IPS-11a (cell line): Measurements from ENCODE around the gene BNC1.
"Not testable (repeated sequence)": the region's sequence is repeated elsewhere in the genome, so short reads cannot be mapped to it uniquely, and the experiment has no call there.

Experiments
- H3K4me3 ChIP-seq: one replicate; pipeline ENCODE4 v1.5.1; 2013; ENCODE audit warnings: low read depth, low read length, control low read depth

The BNC1 gene

DNA sequence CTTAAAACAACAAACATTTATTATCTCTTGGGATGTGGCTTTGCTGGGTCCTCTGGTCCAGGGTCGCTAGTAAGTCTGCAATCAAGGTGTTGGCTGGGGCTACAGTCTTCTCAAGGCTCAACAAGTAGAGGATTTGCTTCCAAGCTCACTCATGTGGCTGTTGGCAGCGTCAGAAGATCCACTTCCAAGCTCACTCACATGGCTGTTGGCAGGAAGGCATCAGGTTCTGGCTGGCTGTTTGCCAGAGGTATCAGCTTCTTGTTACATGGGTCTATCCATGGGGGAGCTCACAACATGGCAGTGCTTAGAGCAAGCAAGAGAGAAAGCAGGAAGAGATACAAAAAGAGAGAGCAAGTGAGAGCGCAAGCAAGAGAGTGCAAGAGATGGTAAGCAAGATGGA is 15.0 kb upstream of the BNC1 start:
- H3K4me3 ChIP-seq: no peak overlapping the region

DNA sequence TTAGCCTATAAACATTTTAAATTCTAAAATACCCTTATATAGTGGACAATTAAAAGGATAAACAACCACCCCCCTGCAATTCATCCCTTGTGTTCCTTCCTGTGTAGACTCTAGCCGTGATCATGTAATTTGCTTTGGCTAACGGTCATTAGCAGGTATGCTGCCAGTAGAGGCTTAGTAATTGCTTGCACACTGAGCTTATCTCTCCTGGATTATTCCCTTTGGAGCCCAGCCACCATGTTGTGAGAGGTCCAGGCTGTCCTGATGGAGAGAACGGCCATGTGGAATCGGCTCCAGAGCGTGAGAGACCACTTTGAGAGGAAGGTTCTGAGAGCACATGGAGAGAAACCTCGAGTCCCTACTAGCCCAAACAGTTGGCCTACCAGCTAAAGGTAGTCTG is 11.0 kb upstream of the BNC1 start:
- H3K4me3 ChIP-seq: no peak overlapping the region

DNA sequence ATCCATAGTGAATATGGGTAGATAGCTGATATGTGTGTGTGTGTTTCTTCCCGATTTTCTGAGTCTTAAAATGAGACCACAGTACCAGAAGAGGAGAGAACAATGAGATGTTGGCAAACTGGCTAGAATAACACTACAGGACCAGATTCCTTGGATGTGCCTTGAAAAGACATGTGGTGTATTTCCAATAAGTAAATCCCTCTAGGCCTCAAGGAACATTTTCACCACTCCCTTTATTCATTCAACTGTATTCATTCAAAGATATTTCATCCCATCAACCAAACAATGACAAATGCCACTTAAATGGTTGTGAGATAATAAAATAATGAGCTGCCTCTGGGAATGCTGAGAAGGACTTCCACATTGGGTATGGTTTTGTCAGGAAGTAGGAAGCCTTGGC is 8.7 kb upstream of the BNC1 start:
- H3K4me3 ChIP-seq: no peak overlapping the region

DNA sequence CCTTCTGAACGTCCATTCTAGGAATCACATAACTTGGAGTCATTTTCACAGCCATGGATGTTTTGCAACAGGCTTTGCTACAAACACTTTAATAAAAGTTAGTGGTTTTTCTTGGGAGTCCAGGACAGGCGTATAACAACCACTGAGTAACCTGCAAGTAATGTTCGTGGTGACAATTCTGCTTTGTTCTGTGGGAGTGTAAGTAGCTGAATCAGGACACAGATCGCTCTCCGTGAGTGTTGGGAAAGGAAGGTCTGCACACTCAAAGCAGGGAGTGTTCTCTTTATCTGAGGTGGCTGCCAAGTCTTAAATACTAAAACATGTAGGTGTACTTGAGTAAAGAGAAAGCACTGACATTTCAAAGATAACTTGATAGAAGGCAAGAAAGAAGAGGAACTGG is 7.9 kb upstream of the BNC1 start:
- H3K4me3 ChIP-seq: no peak overlapping the region

DNA sequence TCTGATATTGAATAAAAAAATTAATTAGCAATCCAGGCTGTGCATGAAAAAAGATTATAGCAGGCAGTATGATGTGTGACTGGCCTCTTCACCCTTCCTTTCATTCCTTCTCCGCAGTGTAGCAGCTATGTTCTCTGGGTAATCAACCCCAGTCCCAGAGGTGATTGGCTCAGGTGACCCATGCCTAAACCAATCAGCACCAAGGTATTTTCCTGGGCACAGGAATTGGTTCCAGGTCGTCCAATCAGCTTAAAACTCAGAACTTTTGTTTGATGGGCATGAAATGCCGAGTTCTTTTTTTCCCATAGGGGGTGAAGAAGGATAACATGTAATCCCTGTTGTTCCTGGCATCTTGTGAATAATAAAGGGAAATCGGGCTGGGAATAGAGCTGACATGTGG is 5.8 kb upstream of the BNC1 start:
- H3K4me3 ChIP-seq: no peak overlapping the region

DNA sequence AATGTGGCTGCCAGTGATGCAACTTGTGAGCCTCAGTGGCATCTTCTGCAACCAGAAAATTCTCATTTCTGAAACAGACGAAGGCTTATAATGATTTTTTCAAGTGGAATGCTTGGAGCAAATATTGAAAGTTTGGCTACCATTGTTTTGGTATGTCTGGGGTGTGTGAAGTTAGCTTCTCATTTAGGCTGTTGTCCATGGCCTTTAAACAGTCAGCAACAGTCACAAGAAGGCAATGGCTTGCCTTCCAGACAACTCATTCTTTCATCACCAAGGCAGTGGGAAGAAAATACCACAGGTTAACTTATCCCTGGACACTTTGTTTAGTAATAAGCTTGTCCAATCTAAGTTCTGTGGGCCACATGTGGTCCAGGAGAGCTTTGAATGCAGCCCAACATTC is 4.7 kb upstream of the BNC1 start:
- H3K4me3 ChIP-seq: no peak overlapping the region

DNA sequence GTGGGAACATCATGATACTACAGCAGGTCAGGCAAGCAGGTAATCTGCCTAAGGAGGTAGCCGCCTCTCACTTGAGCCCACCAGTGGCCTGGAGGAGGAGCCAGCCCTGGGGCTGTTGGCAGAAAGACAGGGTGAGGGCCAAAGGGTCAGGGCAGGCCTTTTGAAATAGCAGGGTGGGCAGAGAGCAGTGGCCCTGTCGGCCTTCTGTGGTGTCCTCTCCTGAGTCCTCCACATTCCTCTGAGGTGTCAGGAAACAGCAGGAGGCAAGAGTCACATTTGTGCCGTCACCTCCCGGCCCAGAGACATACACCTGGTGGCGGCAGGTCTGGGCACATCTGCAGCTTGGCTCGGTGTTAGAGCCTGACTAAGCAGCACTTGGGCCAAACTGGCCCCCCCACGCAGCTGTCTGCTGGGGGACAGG is 3.9 kb upstream of the BNC1 start:
- no peak overlapping the region for H3K4me3 ChIP-seq

DNA sequence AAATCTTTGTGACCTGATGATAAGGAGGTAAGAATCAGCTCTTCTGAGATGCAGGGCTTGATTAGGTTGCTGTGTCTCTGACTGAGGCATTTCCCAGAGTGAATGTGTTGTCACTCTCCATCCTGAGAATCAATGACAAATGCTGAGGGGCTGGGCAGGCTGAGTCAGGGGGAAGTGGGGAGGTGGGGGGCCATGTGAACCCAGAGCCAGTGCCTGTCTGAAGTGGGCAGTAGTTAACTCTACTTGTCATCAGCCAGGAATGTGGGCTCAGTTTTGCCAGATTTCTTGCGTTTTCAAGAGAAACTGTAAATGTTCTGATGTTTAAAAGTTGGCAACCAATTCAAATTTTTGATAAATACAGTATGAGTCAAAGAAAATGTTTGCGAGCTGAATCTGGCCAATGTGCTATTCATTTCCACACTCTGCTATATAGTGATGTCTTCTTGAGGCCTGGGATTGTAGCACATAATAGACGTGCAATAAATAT is 3.1 kb upstream of the BNC1 start:
- no peak overlapping the region for H3K4me3 ChIP-seq

DNA sequence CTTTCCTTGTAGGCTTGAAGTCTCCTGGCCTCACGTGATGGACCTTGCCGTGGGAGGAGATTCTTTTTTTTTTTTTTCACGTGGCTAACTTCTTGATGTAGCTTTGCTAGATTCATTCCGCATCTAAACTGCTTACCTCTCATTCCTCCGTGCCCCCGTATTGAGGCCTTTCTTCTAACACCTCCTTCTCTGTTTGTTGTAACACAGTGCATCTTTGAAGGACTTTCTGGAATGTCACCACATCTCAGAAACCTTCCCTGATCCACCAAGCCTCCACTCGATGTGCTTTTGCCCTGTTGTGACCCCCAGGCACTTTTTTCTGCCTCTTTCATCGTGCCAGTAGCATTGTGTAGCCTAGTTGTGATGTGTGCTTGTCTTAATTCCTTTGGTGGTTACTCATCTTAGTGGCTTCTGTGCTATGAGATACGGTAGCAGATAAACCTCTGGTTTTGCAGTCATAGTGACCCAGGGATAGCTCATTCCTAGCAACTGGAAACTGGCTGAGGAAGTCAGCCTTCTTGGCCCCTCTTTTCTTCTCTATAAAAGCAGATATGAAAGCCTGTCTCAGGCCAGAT is 1.6 kb upstream of the BNC1 start:
- no peak overlapping the region for H3K4me3 ChIP-seq

DNA sequence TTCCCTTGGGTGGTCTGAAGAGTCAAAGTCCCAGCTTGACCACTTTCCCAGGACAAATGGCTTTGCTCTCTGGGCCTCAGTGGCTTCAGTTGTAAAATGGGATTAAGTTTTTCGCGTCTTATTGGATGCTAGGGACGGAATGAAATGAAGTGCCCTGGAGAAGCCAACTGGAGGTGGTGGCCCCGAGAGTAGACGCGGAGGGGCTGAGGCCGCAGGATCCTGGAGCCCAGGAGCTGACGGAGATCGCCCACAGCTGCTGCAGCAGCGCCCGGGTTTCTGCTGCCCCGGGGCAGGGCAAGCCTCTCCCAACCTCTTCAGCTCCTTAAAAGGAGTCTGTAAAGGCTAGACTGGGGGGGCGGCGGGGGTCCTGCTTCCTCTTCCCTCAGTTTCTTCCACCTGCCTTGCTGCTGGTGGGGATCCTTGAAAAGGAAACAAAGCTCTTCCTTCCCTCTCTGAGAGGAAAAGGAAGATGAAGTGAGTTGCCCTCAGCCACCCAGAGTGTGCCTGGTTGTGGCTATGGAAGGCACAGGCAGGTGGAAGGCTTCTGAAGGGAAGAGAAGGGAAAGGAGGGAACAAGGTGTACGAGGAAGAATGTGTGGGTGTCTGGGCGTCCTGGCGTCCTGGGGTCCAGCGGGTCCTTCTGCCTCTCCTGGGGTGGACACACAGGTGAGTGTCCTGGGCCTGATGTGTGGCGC is 967 bp upstream of the BNC1 start:
- peak overlapping the region; percentile 33 for H3K4me3 ChIP-seq

DNA sequence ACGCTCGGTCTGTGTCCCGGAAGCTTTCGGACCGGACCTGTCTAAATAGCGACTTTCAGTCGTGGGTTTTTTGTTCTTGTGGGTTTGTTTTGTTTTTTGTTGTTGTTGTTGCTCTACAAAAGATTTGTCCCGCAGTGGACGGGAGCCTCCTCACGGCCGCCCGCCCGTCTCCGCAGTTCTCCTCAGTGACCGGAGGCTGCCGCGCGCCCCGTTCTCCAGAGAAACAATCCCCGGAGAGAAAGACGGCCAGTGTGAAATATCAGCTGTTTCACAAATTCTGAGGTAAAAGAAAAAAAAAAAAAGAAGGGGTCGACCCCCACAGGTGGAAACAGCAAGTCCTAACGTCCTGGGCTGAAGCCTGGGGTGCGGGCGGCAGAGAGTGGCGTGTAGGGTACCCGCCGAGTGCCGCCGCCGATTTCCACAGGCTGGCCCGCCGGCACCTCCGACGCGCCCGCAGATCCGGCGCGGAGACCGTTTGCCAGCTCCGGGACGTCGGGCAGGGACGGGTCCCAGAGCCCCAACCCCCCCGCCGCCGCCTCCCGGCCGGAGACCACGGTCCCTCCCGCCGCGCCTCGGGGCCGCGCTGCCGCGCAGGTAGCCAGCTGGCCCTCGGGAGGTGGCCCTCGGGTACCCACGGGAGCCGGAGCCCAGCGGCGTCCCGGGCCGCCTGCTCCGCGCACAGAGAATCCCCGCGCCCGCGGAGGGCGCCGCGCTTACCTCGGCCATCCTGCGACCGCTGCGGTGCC is 478 bp downstream of the BNC1 start:
- H3K4me3 ChIP-seq: peak overlapping the region; percentile 37

DNA sequence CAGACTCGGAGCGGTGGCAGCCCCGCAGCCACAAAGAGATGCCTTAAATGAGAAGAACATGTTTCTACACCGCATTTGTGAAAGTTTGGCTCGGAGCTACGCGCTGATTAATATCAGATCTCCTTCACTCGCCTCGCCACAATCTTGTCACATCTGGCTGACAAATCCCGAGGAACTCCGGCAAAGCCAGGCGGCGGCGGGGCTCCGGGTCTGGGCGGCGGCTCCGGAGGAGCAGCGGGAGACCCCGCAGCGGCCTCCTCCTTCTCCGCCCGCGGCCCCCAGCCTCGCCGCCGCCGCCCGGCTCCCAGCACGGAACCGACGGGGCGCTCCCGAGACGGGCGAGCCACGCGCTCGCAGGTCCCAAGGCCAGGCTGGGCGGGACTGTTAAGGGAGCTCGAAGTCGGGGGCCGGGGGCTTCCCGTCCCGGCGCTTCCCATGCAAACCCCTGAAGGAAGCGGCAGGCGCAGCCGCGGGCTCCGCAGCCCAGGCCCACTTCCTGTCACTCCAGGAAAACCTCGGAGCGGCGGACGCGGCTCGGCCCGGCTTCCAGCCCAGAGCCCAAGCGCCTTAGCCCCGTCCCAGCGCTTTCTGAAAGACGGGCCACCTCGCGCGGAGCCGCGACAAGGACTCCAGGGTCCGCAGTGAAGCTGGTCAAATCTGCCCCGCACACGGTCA is 1.2 kb downstream of the BNC1 start:
- H3K4me3 ChIP-seq: peak overlapping the region; percentile 37

DNA sequence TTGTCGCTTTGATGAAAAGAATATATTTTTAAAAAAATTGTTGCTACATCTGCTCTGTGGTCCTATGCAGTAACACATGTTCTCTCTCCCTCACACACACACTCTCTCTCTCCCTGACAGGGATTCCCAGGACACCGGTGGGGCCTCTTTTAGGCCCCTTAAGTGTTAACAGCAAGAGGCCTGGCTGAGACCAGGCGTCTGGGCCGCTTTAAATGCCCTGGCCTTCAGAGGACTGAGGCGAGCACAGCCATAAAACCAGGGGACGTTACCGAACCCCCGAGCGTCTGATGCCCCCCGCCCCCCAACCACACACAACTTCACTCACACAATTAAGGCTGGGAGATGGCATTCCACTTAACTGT is 1.7 kb downstream of the BNC1 start:
- H3K4me3 ChIP-seq: peak overlapping the region; percentile 18

DNA sequence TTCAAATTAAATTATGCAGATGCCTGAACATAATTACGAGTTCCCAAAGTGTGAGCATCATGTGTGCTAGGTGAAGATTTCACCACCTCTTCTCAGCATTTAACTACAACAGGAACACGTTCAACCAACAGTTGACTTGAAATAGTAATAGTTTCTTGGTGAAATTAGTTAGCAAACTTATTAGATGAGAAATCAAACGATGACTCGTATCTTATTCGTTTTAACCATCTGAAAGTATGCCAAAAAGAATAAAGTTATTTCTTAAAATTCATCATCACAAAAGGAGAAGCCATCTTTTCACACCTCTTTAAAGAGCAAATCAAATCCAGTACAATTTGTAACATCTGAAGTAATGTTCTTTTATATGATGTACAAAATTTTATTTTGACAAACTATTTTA is 2.3 kb downstream of the BNC1 start:
- H3K4me3 ChIP-seq: no peak overlapping the region

DNA sequence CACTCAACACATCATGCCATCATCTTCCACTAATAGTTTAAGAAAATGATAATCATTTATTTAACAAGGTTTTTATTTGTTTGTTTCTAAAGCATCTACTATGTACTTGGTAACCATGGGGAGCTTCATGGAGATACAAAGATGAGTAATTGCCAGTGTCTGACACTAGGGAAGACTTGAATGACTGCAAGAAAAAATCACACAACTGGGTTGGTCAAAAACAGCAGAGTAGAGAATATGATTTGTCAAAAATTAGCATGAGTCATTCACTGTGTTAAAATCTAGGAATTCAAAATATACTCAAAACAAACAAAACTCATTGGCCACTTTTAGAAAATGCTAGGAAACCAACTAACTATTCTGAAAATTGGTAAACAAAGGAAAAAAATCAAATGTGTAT is 6.3 kb downstream of the BNC1 start:
- no peak overlapping the region for H3K4me3 ChIP-seq

DNA sequence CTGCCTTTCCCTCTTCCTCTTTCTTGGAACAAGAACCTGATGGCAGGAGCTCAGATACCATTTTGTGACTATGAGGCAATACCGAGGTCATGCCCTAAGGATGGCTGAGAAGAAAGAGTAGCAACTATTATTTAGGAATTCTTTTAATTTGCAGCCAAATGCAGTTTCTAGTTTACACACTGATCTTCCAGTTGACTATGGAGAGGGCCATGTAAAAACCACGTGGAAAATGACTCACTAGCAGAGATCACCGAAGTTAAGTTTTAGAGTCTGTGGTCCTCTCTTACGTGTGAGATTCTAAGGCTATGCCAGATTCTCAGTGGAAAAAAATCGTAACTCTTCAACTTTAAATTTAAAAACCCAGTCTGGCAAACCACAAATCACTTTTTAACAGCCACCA is 7.8 kb downstream of the BNC1 start:
- H3K4me3 ChIP-seq: no peak overlapping the region

DNA sequence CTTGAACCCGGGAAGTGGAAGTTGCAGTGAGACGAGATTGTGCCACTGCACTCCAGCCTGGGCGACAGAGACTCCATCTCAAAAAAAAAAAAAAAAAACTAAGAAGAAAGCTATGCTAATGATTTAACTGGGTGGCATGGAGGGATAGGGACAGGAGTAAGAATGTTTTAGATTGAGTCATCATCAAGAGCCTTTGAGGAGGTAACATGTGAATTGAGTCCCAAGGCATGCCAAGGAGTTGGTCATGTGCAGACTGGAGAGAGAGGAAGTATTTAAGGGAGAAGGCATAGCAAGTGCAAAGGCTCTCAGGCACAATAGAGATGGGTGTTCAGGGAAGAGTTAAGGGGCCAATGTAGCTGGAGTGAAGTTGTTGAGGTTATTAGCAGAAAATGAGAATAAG is 9.1 kb downstream of the BNC1 start:
- no peak overlapping the region for H3K4me3 ChIP-seq

DNA sequence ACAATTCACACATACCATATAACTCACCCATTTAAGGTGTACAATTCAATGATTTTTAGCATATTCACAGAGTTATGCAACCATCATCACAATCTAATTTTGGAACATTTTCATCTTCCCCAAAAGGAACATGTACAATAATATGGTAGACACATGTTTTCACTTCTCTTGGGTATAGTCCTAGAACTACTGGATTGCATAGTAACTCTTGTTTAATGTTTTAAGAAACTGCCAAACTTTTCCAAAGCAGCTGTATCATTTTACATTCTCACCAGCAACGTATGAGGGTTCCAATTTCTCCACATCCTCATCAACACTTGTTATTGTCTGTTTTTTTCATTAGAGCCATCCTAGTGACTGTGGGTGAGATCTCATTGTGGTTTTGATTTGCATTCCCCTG is 14.3 kb downstream of the BNC1 start:
- H3K4me3 ChIP-seq: no peak overlapping the region

DNA sequence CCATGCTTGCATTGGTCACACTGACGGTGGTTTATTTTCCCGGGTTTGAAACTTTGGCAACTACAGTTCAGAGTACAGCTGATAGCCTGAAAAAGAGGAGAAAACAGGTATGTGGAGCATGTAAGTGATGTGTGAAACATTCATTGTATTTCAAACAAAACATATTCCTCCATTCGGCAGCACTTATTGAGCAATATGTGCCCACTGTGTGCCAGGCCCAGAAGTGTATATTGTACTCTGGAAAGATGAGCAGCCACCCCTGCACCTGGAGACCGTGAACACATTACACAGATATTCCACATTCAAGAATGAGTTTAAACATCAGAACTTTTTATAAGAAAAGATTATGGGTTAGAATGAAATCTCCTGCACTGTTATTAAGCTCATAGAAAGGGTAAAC is 16.3 kb downstream of the BNC1 start:
- H3K4me3 ChIP-seq: no peak overlapping the region

DNA sequence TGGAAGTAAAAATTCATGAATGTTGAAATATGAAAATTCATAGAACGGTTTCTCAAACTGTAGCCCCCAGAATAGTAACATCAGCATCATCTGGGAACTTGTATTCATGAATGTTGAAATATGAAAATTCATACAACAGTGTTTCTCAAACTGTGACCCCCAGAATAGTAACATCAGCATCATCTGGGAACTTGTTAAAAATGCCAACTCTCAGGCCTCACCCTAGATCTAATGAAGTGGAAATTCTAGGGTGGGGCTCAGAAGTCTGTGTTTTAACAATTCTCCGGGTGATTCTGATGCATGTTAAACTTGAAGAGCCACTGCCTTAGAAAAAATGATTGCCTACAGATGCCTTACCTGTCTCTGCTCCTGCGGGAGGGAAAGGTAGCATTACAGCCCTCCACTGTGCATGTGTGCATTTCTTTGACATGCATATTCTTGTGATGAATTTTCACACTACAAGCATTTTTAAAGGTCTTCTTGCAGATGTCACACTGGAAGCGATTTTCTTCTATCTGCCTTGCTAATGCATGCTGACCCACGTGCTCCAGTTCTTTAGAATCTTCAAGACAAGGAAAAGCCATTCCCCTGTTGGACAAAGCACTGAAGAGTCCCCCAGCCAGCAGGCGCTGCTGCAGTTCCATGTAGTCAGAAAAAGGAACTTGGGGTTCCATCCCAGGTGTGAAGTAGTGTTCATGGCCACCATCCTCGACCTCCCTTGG is 21.7 kb downstream of the BNC1 start:
- H3K4me3 ChIP-seq: no peak overlapping the region

DNA sequence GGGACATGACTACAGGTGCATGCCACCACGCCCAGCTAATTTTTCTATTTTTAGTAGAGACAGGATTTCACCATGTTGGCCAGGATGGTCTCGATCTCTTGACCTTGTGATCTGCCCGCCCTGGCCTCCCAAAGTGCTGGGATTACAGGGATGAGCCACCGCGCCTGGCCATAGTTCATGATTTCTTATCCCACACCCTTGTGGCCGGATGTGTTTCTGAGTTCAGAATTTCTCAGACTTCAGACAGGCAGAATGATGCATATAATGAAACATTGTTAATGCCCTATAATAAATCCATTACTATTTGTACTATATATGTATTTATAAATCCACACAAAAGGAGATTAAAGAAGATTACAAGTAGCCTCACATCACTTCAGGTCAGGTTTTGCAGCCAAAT is 22.3 kb downstream of the BNC1 start:
- H3K4me3 ChIP-seq: not testable (repeated sequence)
